OCI-LY7 (cell line): Measurements from ENCODE around the gene ATG2A. TPM values are rescaled to one million over a fixed set of nuclear protein-coding genes. Genes with fewer than 3 reads are reported as not detected.

Source experiments
- BruUV-seq: library from RNA; stranded (reverse); fragments of 400-500 nt; replicated peaks from 2 replicates; lab custom pipeline; 2021; lab: Mats Ljungman, UMichigan
- CTCF ChIA-PET: fragments of 300-600 bp; sonication (Branson Sonifier 250); formaldehyde crosslinking; loops from one replicate; lab custom pipeline; 2022; ENCODE audit warnings: antibody characterized with exemption; ENCODE audit not compliant: unreplicated experiment; lab: Charles Lee
- POLR2A ChIA-PET: fragments of 300-600 bp; sonication (Branson Sonifier 250); formaldehyde crosslinking; loops from one replicate; lab custom pipeline; 2022; ENCODE audit warnings: antibody characterized with exemption; lab: Charles Lee
- DNase-seq: peaks from one replicate; pipeline ENCODE4 v3.0.0-alpha.2; 2015; ENCODE audit warnings: low spot score
- H2AFZ ChIP-seq: fragments of 200-600 bp; sonication (generic), shearing (Covaris generic); 2 replicates; pipeline ENCODE4 v1.6.1; 2014; ENCODE audit warnings: mild to moderate bottlenecking, antibody characterized with exemption, low read length, moderate library complexity
- H3K27ac ChIP-seq: fragments of 200-600 bp; sonication (generic); 2 replicates; pipeline ENCODE4 v1.5.1; 2014; ENCODE audit warnings: mixed run types, low read depth, mild to moderate bottlenecking, moderate library complexity, low read length, inconsistent platforms; ENCODE audit not compliant: poor library complexity, severe bottlenecking
- H3K36me3 ChIP-seq: fragments of 200-600 bp; sonication (generic); 2 replicates; pipeline ENCODE4 v1.6.1; 2014; ENCODE audit warnings: mild to moderate bottlenecking, antibody characterized with exemption, low read length, moderate library complexity, mixed read lengths; ENCODE audit not compliant: insufficient read depth
- H3K4me1 ChIP-seq: fragments of 200-600 bp; sonication (generic); 2 replicates; pipeline ENCODE4 v1.5.1; 2014; ENCODE audit warnings: mild to moderate bottlenecking, low read length; ENCODE audit not compliant: insufficient read depth, poor library complexity, severe bottlenecking
- H3K4me2 ChIP-seq: fragments of 200-600 bp; sonication (generic); 2 replicates; pipeline ENCODE4 v1.6.1; 2014; ENCODE audit warnings: mild to moderate bottlenecking, low read length
- H3K4me3 ChIP-seq: fragments of 200-600 bp; sonication (generic); 2 replicates; pipeline ENCODE4 v1.5.1; 2014; ENCODE audit warnings: mild to moderate bottlenecking, low read depth, low read length; ENCODE audit not compliant: poor library complexity, severe bottlenecking
- H3K79me2 ChIP-seq: fragments of 200-600 bp; sonication (generic); 2 replicates; pipeline ENCODE4 v1.6.1; 2016; ENCODE audit warnings: low read depth, mild to moderate bottlenecking, low read length, moderate library complexity, mixed read lengths; ENCODE audit not compliant: insufficient read depth
- H3K9me2 ChIP-seq: fragments of 200-600 bp; sonication (generic); 2 replicates; pipeline ENCODE4 v1.6.1; 2016; ENCODE audit warnings: mild to moderate bottlenecking, low read length, mixed read lengths; ENCODE audit not compliant: insufficient read depth
- H3K9me3 ChIP-seq: fragments of 200-600 bp; sonication (generic); 2 replicates; pipeline ENCODE4 v1.6.1; 2014; ENCODE audit warnings: mild to moderate bottlenecking, mixed run types, low read length, mixed read lengths
- H4K20me1 ChIP-seq: fragments of 200-600 bp; sonication (generic); 2 replicates; pipeline ENCODE4 v1.6.1; 2014; ENCODE audit warnings: mild to moderate bottlenecking, antibody characterized with exemption, low read length, moderate library complexity, mixed read lengths; ENCODE audit not compliant: insufficient read depth
- CTCF ChIP-seq: fragments of 200-600 bp; sonication (generic); conservative IDR thresholded peaks from 2 replicates; pipeline ENCODE4 v1.5.1; 2014; ENCODE audit warnings: mild to moderate bottlenecking, antibody characterized with exemption, low read length, moderate library complexity, mixed read lengths
- EZH2phosphoT487 ChIP-seq: fragments of 200-600 bp; sonication (generic); IDR thresholded peaks from 2 replicates; pipeline ENCODE4 v1.6.1; 2018; ENCODE audit warnings: low read depth, borderline replicate concordance, mild to moderate bottlenecking, mixed run types, antibody characterized with exemption, low read length, moderate library complexity, mixed read lengths
- intact Hi-C: fragments of 100-400 bp; cut with micrococcal nuclease; formaldehyde crosslinking; loops from one replicate; pipeline ENCODE4 v1.10.0; 2022; ENCODE audit not compliant: unreplicated experiment
- total RNA-seq, 2 experiments: library from RNA; depleted of rRNA in 1 of 2; stranded (reverse); fragments of >200 nt in 1 of 2; shearing (Covaris generic) in 1 of 2; gene quantifications; 2 replicates each; pipeline ENCODE4 v1.2.3, GENCODE V29; 2014 to 2022

The ATG2A gene
- total RNA-seq, 2 experiments from 2014 or later = 18.1 to 28.2 TPM

GRCh38 chr11:64858467-64859263 lies 58.3 kb downstream of the ATG2A start:
- peak overlapping the region; percentile 97 for H3K27ac ChIP-seq
- H4K20me1 ChIP-seq = no peaks in the 10 kb centered on the region
- no peak overlapping the region for H2AFZ ChIP-seq
- peaks cover 49% of the 10 kb centered on the region for H3K79me2 ChIP-seq
- BruUV-seq = no TSS peak
- CTCF ChIA-PET = interaction anchor here (0.6 to 1.9 kb wide), 3 partner anchors 9 to 95 kb away, joined by 3 to 24 read pairs (median 4); no protein-coding TSS in a partner anchor
- POLR2A ChIA-PET = interaction anchor here (0.6 to 13.0 kb wide), 5 partner anchors 8 to 233 kb away, joined by 7 to 178 read pairs (median 25); partner anchors contain the start of gene EHD1
- H3K36me3 ChIP-seq = peaks cover 61% of the 10 kb centered on the region
- no peaks in the 10 kb centered on the region for H3K9me2 ChIP-seq
- peak overlapping the region; percentile 47 for H3K4me3 ChIP-seq
- TF ChIP-seq CTCF (no peak), EZH2phosphoT487 (no peak)
- DNase-seq = peak; percentile 68
- H3K4me1 ChIP-seq = peaks cover 90% of the 10 kb centered on the region
- H3K4me2 ChIP-seq = peak overlapping the region; percentile 67
- intact Hi-C loops = loop anchor here (1.0 to 10.0 kb wide), 3 partner anchors 7 to 716 kb away; partner anchors contain the start of genes EHBP1L1, FAM89B and ZNRD2
- no peaks in the 10 kb centered on the region for H3K9me3 ChIP-seq

- Histone ChIP-seq H3K9me3 (no peaks in the 10 kb centered on the region), H3K27ac (peak overlapping the region; percentile 9), H3K4me3 (no peak overlapping the region), H3K4me2 (no peak overlapping the region), H4K20me1 (no peaks in the 10 kb centered on the region), H3K4me1 (peaks cover 90% of the 10 kb centered on the region), H2AFZ (no peak overlapping the region), H3K36me3 (peaks cover 72% of the 10 kb centered on the region), H3K9me2 (no peaks in the 10 kb centered on the region), H3K79me2 (peaks cover 37% of the 10 kb centered on the region)
- TF ChIP-seq CTCF = no peak
- TF ChIP-seq EZH2phosphoT487 = no peak
- CTCF ChIA-PET = no interaction called here
- DNase-seq = no peak
- intact Hi-C loops = loop anchor here (10.0 kb wide), 1 partner anchor 717 kb away; the partner anchor contains the start of genes EHBP1L1, FAM89B and ZNRD2
- BruUV-seq = no TSS peak
- POLR2A ChIA-PET = interaction anchor here (10.7 kb wide), 1 partner anchor 19 kb away, joined by 115 read pairs; the partner anchor contains the start of gene EHD1
These were observed 59.5 kb downstream of the ATG2A start for GRCh38 chr11:64857485-64857884.
